Diencephalon (tissue), 1 donor: ENCODE data around the gene C11orf86. TPM values are rescaled to one million over a fixed set of nuclear protein-coding genes. Genes with fewer than 3 reads are reported as not detected.

Experiments used
- small RNA-seq: library from RNA; depleted of rRNA; stranded (forward); fragments of <200 nt; gene quantifications from one replicate; pipeline ENCODE3, GENCODE V24; 2014
- total RNA-seq: library from RNA; depleted of rRNA; stranded (reverse); fragments of >200 nt; gene quantifications from one replicate; pipeline ENCODE4 v1.2.3, GENCODE V29; 2014

Gene C11orf86
- total RNA-seq = not detected

DNA sequence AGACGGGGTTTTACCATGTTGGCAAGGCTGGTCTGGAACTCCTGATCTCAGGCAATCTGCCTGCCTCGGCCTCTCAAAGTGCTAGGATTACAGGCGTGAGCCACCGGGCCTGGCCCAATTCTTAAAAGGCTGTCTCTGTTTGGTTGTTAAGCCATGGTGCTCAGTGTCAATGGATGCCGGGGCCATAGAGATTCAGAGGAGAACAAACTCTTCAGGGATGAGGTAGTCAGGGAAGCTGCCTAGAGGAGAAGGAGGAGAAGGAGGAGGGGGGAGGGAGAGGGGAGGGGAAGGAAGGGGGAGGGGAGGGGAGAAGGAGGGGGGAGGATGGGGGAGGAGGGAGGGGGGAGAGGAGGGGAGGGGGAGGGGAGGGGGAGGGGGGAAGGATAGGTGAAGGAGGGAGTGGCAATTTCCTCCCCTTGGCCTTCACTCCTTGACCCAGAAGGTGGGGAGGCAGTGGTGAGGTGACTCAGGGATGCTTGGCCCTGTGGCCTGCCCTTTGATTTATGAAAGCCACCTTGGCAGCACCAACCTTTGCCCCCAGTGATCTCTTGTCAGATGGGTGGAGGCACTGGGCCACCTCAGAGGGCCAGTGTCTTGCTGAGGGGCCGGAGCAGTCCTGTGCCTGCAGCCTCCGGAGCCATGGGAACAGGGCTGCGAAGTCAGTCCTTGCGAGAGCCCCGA, at the start of gene C11orf86:
Gene C11orf86 (plus strand): TSS at position 581 of the 681 bp plus-strand sequence. CDS start 59 bp downstream, at position 640.

GRCh38 chr11:66958232-66958955, 16.7 kb upstream of the C11orf86 start, which contains the start of gene PC:
PC (minus strand) TSS chr11:66958383; CDS start chr11:66872159, 86,224 bp downstream.

DNA sequence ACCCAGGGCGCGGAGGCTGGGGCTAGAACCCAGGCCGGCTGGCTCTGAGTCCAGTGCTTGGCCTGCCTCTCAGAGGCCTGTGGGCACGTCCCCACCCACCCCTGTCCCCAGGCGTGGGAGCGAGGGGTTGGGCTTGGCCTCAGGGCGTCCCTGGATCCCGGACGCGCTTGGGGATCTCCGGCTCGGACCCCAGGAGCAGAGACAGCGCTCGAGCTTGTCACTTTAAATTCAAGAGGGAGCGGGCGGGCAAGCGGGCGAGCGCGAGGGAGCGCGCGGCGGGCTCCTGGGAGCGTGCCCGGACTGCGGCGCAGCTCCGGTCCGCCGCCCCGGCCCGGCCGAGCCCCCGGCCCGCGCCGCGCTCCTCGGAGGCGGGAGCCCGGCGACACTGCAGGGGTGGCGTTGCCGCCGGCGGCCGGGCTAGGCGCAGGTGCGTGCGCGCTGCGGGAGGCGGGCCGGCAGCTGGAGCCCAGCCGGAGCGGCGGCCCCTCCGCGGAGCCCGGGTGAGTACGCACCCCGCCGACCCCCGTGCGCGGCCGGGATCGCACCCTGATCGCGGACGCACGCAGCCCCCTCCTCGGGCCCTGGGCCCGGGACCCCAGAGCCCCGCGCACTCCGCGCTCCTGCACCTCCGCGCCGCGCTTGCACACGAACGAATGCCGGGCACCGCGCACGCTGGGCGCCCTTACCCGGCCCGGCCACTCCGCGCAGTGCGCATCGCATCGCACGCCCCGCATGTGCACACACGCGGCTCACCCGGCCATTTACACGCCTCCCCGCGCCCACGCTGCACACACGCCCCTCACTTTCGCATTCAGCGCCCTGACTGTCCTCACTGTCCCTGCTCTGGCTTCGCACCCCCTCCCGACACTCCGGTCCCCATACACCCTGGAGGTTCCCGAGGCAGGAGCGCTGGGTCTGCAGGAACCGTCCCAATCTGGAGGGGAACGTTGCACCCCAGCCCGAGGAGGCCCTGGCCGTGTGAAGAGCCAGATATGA, 48.2 kb downstream of the C11orf86 start, which contains the start of gene SYT12:
Gene SYT12 (plus strand): TSS at position 174 of the 996 bp plus-strand sequence. CDS start 7,011 bp downstream, outside the sequence.

Small RNAs within 50 kb of the gene (small RNA-seq; reads per million reads assigned to genes)
- not detected for gene MIR3163

Other genes starting within 250 kb of the C11orf86 start
- gene SPTBN2, start 246.1 kb upstream of the C11orf86 start, total RNA-seq = 97.3 TPM
- 11.3 TPM for gene RCE1, start 131.9 kb upstream of the C11orf86 start, total RNA-seq
- 37.8 TPM for gene LRFN4, start 118.2 kb upstream of the C11orf86 start, total RNA-seq
- 15.7 TPM for gene PC, start 16.9 kb upstream of the C11orf86 start, total RNA-seq
- gene SYT12, start 47.8 kb downstream of the C11orf86 start, total RNA-seq = 6.0 TPM
- 0.23 TPM for gene RHOD, start 81.5 kb downstream of the C11orf86 start, total RNA-seq
- gene KDM2A, start 144.0 kb downstream of the C11orf86 start, total RNA-seq = 52.4 TPM